K562 (cell line): Measurements from ENCODE around the gene DNAH1. TPM values are rescaled to one million over a fixed set of nuclear protein-coding genes. Genes with fewer than 3 reads are reported as not detected.
A peak's percentile ranks its signal among the peaks of the same experiment; 100 is the strongest.

Experiments
- ATAC-seq: fragments of 200-7000 bp; cut with Tn5 transposase; 3 replicates; pipeline ENCODE4 v1.9.1; 2020; ENCODE audit warnings: moderate library complexity
- BruUV-seq: library from RNA; stranded (reverse); fragments of 400-500 nt; replicated peaks from 2 replicates; lab custom pipeline; 2021; lab: Mats Ljungman, UMichigan
- CTCF ChIA-PET: fragments of 300-600 bp; formaldehyde crosslinking; extraction: SDS; loops from one replicate; lab custom pipeline; 2021; ENCODE audit warnings: low intra/inter-chr PET ratio; lab: Yijun Ruan, JAX
- POLR2A ChIA-PET: fragments of 300-600, 350-650 bp; sonication (Branson Sonifier 250); formaldehyde crosslinking; extraction: SDS; loops from one replicate; lab custom pipeline; 2021; ENCODE audit warnings: antibody characterized with exemption, inconsistent platforms; lab: Yijun Ruan, JAX
- DNase-seq, 4 experiments: peaks; one replicate each; pipeline versions ENCODE4 v3.0.0 to v3.0.0-alpha.2; 2011 to 2018; ENCODE audit warnings: low spot score in 3 of 4, mixed read lengths in 3 of 4; ENCODE audit errors: extremely low read depth in 1 of 4
- FAIRE-seq: peaks from 2 replicates; lab custom pipeline; 2011; peaks lifted over from hg19 to GRCh38; lab: Jason Lieb, UNC
- H2AFZ ChIP-seq: 2 replicates; pipeline ENCODE4 v1.6.0; 2011; ENCODE audit warnings: low read depth, low read length, control low read depth, inconsistent platforms
- H3K27ac ChIP-seq: fragments of 200-600 bp; 3 replicates; pipeline ENCODE4 v1.8.0; 2011; ENCODE audit warnings: low read depth, mild to moderate bottlenecking, control low read depth, inconsistent platforms, low read length, moderate library complexity, mixed read lengths; ENCODE audit errors: extremely low read depth
- H3K27me3 ChIP-seq, 2 experiments: fragments of 300-600 bp in 1 of 2; 2 replicates in 1 of 2; 3 replicates in 1 of 2; pipeline versions ENCODE4 v1.6.0 to v1.8.0; 2011; ENCODE audit warnings: inconsistent platforms in 2 of 2, low read length in 2 of 2, mild to moderate bottlenecking in 1 of 2, mixed read lengths in 1 of 2, moderate library complexity in 1 of 2; ENCODE audit not compliant: control insufficient read depth in 2 of 2, insufficient read depth in 2 of 2
- H3K36me3 ChIP-seq: fragments of 300-600 bp; 3 replicates; pipeline ENCODE4 v1.8.0; 2011; ENCODE audit warnings: mild to moderate bottlenecking, low read length, inconsistent platforms; ENCODE audit not compliant: control insufficient read depth, insufficient read depth
- H3K4me1 ChIP-seq, 2 experiments: fragments of 200-600 bp in 1 of 2; replicated peaks in 1 of 2; 2 replicates in 1 of 2; 3 replicates in 1 of 2; pipeline versions ENCODE4 v1.5.1 to v1.8.0; 2011; ENCODE audit warnings: inconsistent platforms in 2 of 2, low read length in 2 of 2, mild to moderate bottlenecking in 1 of 2, mixed read lengths in 1 of 2, moderate library complexity in 1 of 2; ENCODE audit not compliant: control insufficient read depth in 2 of 2, insufficient read depth in 2 of 2
- H3K4me2 ChIP-seq: 2 replicates; pipeline ENCODE4 v1.6.1; 2011; ENCODE audit warnings: low read length, control low read depth, inconsistent platforms, mixed read lengths; ENCODE audit not compliant: insufficient read depth
- H3K4me3 ChIP-seq: fragments of 200-600 bp; sonication (generic), shearing (Covaris generic); 2 replicates; pipeline ENCODE4 v1.5.1; 2016; ENCODE audit warnings: control low read depth, inconsistent platforms
- H3K79me2 ChIP-seq: fragments of 200-600 bp; 3 replicates; pipeline ENCODE4 v1.8.0; 2011; ENCODE audit warnings: low read length, inconsistent platforms; ENCODE audit not compliant: control insufficient read depth, insufficient read depth
- H3K9ac ChIP-seq, 2 experiments: 2 replicates each; pipeline versions ENCODE4 v1.6.0 to v1.6.1; 2011; ENCODE audit warnings: low read depth in 2 of 2, low read length in 2 of 2, control low read depth in 1 of 2, inconsistent platforms in 1 of 2, mild to moderate bottlenecking in 1 of 2, mixed read lengths in 1 of 2; ENCODE audit not compliant: insufficient read depth in 1 of 2
- H3K9me1 ChIP-seq: one replicate; pipeline ENCODE4 v1.6.0; 2011; ENCODE audit warnings: inconsistent platforms, mild to moderate bottlenecking, low read length, moderate library complexity; ENCODE audit not compliant: control insufficient read depth, insufficient read depth
- H3K9me3 ChIP-seq: replicated peaks from 2 replicates; pipeline ENCODE4 v1.5.1; 2011; ENCODE audit warnings: low read depth, low read length, inconsistent platforms; ENCODE audit not compliant: control insufficient read depth, insufficient read depth
- H4K20me1 ChIP-seq: replicated peaks from 2 replicates; pipeline ENCODE4 v1.6.1; 2011; ENCODE audit warnings: low read length, inconsistent platforms, mixed read lengths; ENCODE audit not compliant: control insufficient read depth, insufficient read depth
- E2F6 ChIP-seq, 2 experiments: IDR thresholded peaks; 2 replicates each; pipeline ENCODE4 v1.6.1; 2011; ENCODE audit warnings: borderline replicate concordance in 1 of 2, control low read depth in 1 of 2, low read depth in 1 of 2, low read length in 1 of 2, mild to moderate bottlenecking in 1 of 2, mixed read lengths in 1 of 2, moderate library complexity in 1 of 2; ENCODE audit not compliant: insufficient read depth in 1 of 2, insufficient read length in 1 of 2, poor library complexity in 1 of 2, severe bottlenecking in 1 of 2; ENCODE audit errors: extremely low read depth in 1 of 2
- HDGF ChIP-seq: fragments of 450-650 bp; IDR thresholded peaks from 2 replicates; pipeline ENCODE4 v1.6.1; 2016
- POLR2AphosphoS5 ChIP-seq: IDR thresholded peaks from 2 replicates; pipeline ENCODE4 v1.6.1; 2011; ENCODE audit warnings: mild to moderate bottlenecking, low read depth, low read length, moderate library complexity; ENCODE audit not compliant: control insufficient read depth, insufficient read depth
- PRPF4 ChIP-seq: fragments of 200-400 bp; formaldehyde crosslinking; IDR thresholded peaks from one replicate; pipeline ENCODE4 v1.6.1; 2017; ENCODE audit warnings: low read length, low read depth, mild to moderate bottlenecking; ENCODE audit not compliant: insufficient read depth, poor library complexity, severe bottlenecking
- RBM34 ChIP-seq: fragments of 200-400 bp; formaldehyde crosslinking; IDR thresholded peaks from 2 replicates; pipeline ENCODE4 v1.6.1; 2018; ENCODE audit warnings: low read length, borderline replicate concordance; ENCODE audit not compliant: insufficient read depth
- SIX5 ChIP-seq, 2 experiments: IDR thresholded peaks; 2 replicates each; pipeline ENCODE4 v1.6.1; 2011; ENCODE audit warnings: low read length in 2 of 2, borderline replicate concordance in 1 of 2, low read depth in 1 of 2, mild to moderate bottlenecking in 1 of 2, moderate library complexity in 1 of 2; ENCODE audit not compliant: insufficient read depth in 1 of 2
- TAF1 ChIP-seq: IDR thresholded peaks from 2 replicates; pipeline ENCODE4 v1.6.1; 2011; ENCODE audit warnings: mild to moderate bottlenecking, low read length, moderate library complexity; ENCODE audit not compliant: insufficient read depth, control insufficient read depth, severe bottlenecking; ENCODE audit errors: extremely low read depth
- ZBTB17 ChIP-seq: fragments of 450-650 bp; formaldehyde crosslinking; IDR thresholded peaks from 2 replicates; pipeline ENCODE4 v1.4.0; 2020; ENCODE audit warnings: mild to moderate bottlenecking
- ZBTB8A ChIP-seq: fragments of 450-650 bp; IDR thresholded peaks from 2 replicates; pipeline ENCODE4 v1.6.1; 2018; ENCODE audit warnings: mild to moderate bottlenecking, moderate library complexity; ENCODE audit not compliant: partially characterized antibody
- ZC3H8 ChIP-seq: fragments of 450-650 bp; IDR thresholded peaks from 2 replicates; pipeline ENCODE4 v1.6.1; 2017
- ZEB2 ChIP-seq: fragments of 450-650 bp; IDR thresholded peaks from 2 replicates; pipeline ENCODE4 v1.6.1; 2016
- ZNF740 ChIP-seq, 3 experiments: fragments of 200-800 bp in 1 of 3; sonication (Bioruptor generic) in 1 of 3; sonication (generic) in 1 of 3; formaldehyde crosslinking in 1 of 3; IDR thresholded peaks; 2 replicates each; pipeline versions ENCODE4 v1.6.1 to v1.8.0; 2016 to 2022; ENCODE audit warnings: mild to moderate bottlenecking in 2 of 3, missing compliant biosample characterization in 2 of 3, missing genetic modification characterization in 2 of 3, missing genetic modification reagents in 1 of 3
- ZNF79 ChIP-seq: fragments of 250-450 bp; sonication (Bioruptor Pico); IDR thresholded peaks from 2 replicates; pipeline ENCODE4 v1.4.0; 2020; ENCODE audit warnings: low read depth, mild to moderate bottlenecking, moderate library complexity
- ZNF830 ChIP-seq: fragments of 250-450 bp; sonication (Bioruptor Pico); IDR thresholded peaks from 2 replicates; pipeline ENCODE4 v1.5.0; 2021; ENCODE audit warnings: mild to moderate bottlenecking
- WGBS: fragments of 100-300 bp; shearing (Covaris generic); methylation state at CpG from one replicate; pipeline ENCODE4 v1.1.6; 2016; ENCODE audit warnings: low coverage, mixed read lengths; ENCODE audit not compliant: insufficient coverage; ENCODE audit errors: missing lambda C conversion rate; 5-methylcytosine and 5-hydroxymethylcytosine counted together
- in situ Hi-C: fragments of 300-500 bp; cut with MboI; formaldehyde crosslinking; loops from 4 replicates; pipeline ENCODE4 v1.15.0; 2018; ENCODE audit warnings: inconsistent platforms, mixed read lengths
- intact Hi-C: fragments of 100-400 bp; cut with micrococcal nuclease; formaldehyde crosslinking; loops from 2 replicates; pipeline ENCODE4 v1.14.2; 2022
- polyA plus RNA-seq, 8 experiments: library from polyadenylated mRNA; depleted of rRNA in 4 of 8; stranded (reverse) in 5 of 8; unstranded in 3 of 8; fragments of >200 nt; fragmentation: Nextera tagmentation in 2 of 8; fragmentation: Illumina TruSeq in 1 of 8; extraction: Ambion mirVana in 2 of 8; extraction: Trizol in 1 of 8; gene quantifications; 2 replicates each; pipeline versions ENCODE4 v1.2.1 to v1.2.3, GENCODE V29; 2011 to 2014; ENCODE audit warnings: inconsistent platforms in 1 of 8, missing spikeins in 1 of 8
- total RNA-seq, 7 experiments: library from RNA; depleted of rRNA in 6 of 7; stranded (reverse); fragments of >200 nt in 6 of 7; fragmentation: Illumina TruSeq in 2 of 7; extraction: Trizol in 2 of 7; gene quantifications; 2 replicates each; pipeline versions ENCODE4 v1.2.1 to v1.2.3, GENCODE V29; 2011 to 2021; ENCODE audit warnings: low replicate concordance in 1 of 7
- TF ChIP-seq, protein P1 (sequence below): fragments of 250-450 bp; sonication (Bioruptor Pico); IDR thresholded peaks from 2 replicates; pipeline ENCODE4 v1.4.0; 2020
- TF ChIP-seq, protein P2 (sequence below): fragments of 250-450 bp; sonication (Bioruptor Pico); IDR thresholded peaks from 2 replicates; pipeline ENCODE4 v1.8.0; 2021; ENCODE audit warnings: mild to moderate bottlenecking, moderate library complexity

Gene DNAH1
- total and polyA plus RNA-seq, 9 of the 15 experiments (the other 6 are each of a cell fraction or from before 2014, with no cell fraction given) = 0.04 to 0.84 (median 0.50) TPM

GRCh38 chr3:52388933-52389332, 72.8 kb downstream of the DNAH1 start (continued):
- TF ChIP-seq ZNF830 (CRISPR knock-in tag) = no peak
- TF ChIP-seq POLR2AphosphoS5 = no peak
- no peak for TF ChIP-seq ZBTB17
- TF ChIP-seq TAF1 = no peak
- no peak for TF ChIP-seq E2F6 (IDR thresholded peaks at IDR 0.05; ENCODE audit: borderline replicate concordance in 1 of 2, extremely low read depth in 1 of 2, insufficient read depth in 1 of 2, insufficient read length in 1 of 2, low read depth in 1 of 2, low read length in 1 of 2, poor library complexity in 1 of 2, severe bottlenecking in 1 of 2)
- no peak for TF ChIP-seq ZEB2
- no peak for TF ChIP-seq RBM34
- TF ChIP-seq HDGF = no peak
- TF ChIP-seq, protein P1, sequence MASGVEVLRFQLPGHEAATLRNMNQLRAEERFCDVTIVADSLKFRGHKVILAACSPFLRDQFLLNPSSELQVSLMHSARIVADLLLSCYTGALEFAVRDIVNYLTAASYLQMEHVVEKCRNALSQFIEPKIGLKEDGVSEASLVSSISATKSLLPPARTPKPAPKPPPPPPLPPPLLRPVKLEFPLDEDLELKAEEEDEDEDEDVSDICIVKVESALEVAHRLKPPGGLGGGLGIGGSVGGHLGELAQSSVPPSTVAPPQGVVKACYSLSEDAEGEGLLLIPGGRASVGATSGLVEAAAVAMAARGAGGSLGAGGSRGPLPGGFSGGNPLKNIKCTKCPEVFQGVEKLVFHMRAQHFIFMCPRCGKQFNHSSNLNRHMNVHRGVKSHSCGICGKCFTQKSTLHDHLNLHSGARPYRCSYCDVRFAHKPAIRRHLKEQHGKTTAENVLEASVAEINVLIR = no peak

GRCh38 chr3:52391096-52391495, 75.0 kb downstream of the DNAH1 start:
- DNase-seq = no peak
- Histone ChIP-seq H3K27ac (no peak overlapping the region), H3K27me3 (peaks cover 0 to 7% of the 10 kb centered on the region in 2 experiments; a peak in 2 of 5 replicates), H3K9me1 (no peaks in the 10 kb centered on the region), H2AFZ (no peak overlapping the region), H3K9me3 (no peaks in the 10 kb centered on the region), H3K4me3 (no peak overlapping the region), H3K79me2 (no peaks in the 10 kb centered on the region), H4K20me1 (no peaks in the 10 kb centered on the region), H3K9ac (0 out of 4 replicates have a peak overlapping the region, but pooled peaks of 1 of the 2 experiments have one; percentile 40), H3K4me1 (peaks cover 0 to 13% of the 10 kb centered on the region in 2 experiments; a peak in 2 of 5 replicates), H3K4me2 (no peak overlapping the region), H3K36me3 (no peaks in the 10 kb centered on the region)
- CTCF ChIA-PET = no interaction called here
- intact Hi-C loops (no loop called here), in situ Hi-C loops (loop anchor here (25.0 kb wide), 1 partner anchor 379 kb away; no protein-coding TSS in a partner anchor)
- POLR2A ChIA-PET = interaction anchor here (0.5 kb wide), 1 partner anchor 353 kb away, joined by 3 read pairs; no protein-coding TSS in a partner anchor
- no peak for ATAC-seq
- FAIRE-seq = no peak
- BruUV-seq = no TSS peak
- 52% methylated on average over 11 of the region's 12 CpGs for WGBS
- TF ChIP-seq ZNF79 (CRISPR knock-in tag) (no peak), ZBTB8A (no peak), PRPF4 (no peak), ZC3H8 (no peak), SIX5 (IDR thresholded peaks at IDR 0.05; ENCODE audit: borderline replicate concordance in 1 of 2, insufficient read depth in 1 of 2, low read depth in 1 of 2, low read length in 2 of 2) (no peak), ZNF740 (CRISPR knock-in tag; IDR thresholded peaks at IDR 0.05) (no peak), ZNF740 (tag; IDR thresholded peaks at IDR 0.05) (no peak)
- TF ChIP-seq, protein P2, sequence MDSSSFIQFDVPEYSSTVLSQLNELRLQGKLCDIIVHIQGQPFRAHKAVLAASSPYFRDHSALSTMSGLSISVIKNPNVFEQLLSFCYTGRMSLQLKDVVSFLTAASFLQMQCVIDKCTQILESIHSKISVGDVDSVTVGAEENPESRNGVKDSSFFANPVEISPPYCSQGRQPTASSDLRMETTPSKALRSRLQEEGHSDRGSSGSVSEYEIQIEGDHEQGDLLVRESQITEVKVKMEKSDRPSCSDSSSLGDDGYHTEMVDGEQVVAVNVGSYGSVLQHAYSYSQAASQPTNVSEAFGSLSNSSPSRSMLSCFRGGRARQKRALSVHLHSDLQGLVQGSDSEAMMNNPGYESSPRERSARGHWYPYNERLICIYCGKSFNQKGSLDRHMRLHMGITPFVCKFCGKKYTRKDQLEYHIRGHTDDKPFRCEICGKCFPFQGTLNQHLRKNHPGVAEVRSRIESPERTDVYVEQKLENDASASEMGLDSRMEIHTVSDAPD (CRISPR knock-in tag) = no peak
